ENCODE data around the gene PPFIBP2.

GRCh38 chr11:7469351-7469865 lies 44.4 kb upstream of the PPFIBP2 start:
- no peak for TF ChIP-seq CTCF (IDR thresholded peaks at IDR 0.05; ENCODE audit: low read length)
- TF ChIP-seq EZH2 (IDR thresholded peaks at IDR 0.05; ENCODE audit: borderline replicate concordance, low read length), result no peak
